ENCODE measurements around the gene KBTBD12.

The KBTBD12 gene

DNA sequence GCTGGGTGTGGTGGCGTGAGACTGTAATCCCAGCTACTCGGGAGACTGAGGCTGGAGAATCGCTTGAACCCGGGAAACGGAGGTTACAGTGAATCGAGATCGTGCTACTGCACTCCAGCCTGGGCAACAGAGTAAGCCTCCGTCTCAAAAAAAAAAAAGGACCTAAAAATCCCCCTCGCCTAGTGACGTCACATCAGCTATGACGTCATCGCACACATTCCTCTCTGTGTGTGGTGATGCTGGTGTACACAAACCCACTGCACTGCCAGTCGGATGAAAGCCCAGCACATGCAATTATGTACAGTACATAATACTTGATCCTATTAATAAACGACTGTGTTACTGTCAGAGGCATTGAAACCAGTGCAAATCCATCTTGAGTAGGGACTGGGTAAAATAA is 97.0 kb downstream of the KBTBD12 start:
- no peak for DNase-seq (ENCODE audit: low read depth, low spot score)

GRCh38 chr3:128014548-128014947 is 99.5 kb downstream of the KBTBD12 start:
- DNase-seq (ENCODE audit: low read depth, low spot score), result no peak

DNA sequence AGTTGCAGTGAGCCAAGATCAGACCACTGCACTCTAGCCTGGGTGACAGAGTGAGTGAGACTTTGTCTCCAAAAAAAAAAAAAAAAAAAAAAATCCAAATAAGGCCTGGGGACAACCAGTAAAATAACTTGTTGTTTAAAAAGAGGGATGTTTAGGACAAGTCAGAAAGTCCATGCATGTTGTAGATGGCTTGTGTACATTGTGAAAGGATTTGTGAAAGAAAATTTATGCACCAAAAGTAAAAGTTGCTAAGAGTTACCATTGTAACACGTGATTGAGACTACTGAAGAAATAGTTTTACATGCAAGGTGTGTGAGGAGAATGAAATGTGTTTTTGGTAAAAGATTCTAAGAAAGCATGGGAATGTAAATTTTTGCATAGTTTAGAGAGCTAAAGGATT is 101.5 kb downstream of the KBTBD12 start:
- no peak for DNase-seq (ENCODE audit: low read depth, low spot score)

- no peak for DNase-seq (ENCODE audit: low read depth, low spot score)
Observed at GRCh38 chr3:128021768-128022372, 106.8 kb downstream of the KBTBD12 start.

DNA sequence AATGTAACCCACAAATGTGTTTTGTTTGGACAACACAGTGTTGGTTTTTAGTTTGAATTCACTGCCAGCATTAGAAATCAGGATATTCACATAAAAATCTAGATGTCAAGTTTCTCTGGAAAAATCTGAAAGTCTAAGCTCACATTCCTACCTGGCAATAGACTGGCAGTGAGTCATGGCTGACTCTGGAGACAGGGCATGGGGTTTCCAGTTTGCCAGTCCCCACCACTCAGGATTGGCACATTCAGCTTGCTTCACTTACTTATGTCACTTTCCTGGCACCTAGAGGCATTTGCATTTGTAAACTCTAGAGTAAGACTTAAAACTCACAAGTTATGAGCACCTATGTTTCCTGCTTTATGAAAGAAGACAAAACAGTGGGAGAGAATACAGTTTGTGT is 118.1 kb downstream of the KBTBD12 start:
- DNase-seq (ENCODE audit: low read depth, low spot score), result no peak

- no peak for DNase-seq (ENCODE audit: low read depth, low spot score)
Observed at GRCh38 chr3:128036119-128036518, 121.1 kb downstream of the KBTBD12 start.

Data from activated naive CD8-positive, alpha-beta T cell treated with anti-CD3 and anti-CD28 coated beads, Interleukin-2, amount 50 U/mL, for 16 hours (primary cell).